Stimulated activated CD4-positive, alpha-beta T cell treated with anti-CD3 and anti-CD28 coated beads, Interleukin-2, amount 100 ng/mL, for 48 hours (primary cell): ENCODE measurements around the gene MRPL10.

Experiments
- DNase-seq, 2 donors: peaks; one replicate each; pipeline ENCODE4 v3.0.0-alpha.2; 2020

The MRPL10 gene

DNA sequence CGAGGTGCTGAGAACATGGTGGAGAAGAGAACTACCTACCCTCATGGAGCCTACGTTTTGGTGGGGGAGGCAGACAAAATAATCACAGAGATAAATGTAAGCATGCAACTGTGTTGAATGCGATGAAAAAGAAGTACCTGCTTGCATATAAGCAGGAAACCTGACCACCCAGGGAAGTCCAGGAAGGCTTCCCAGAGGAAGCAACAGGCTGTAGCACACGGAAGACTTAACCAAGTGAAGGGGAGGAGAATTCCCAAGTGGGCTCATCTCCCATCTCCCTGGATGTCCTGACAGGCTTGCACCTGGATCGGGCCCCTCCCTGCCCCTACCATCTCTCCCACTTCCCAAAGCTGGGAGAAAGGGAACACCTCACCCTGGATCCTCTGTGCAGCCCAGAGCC is 7.7 kb upstream of the MRPL10 start:
- no peak for DNase-seq

DNA sequence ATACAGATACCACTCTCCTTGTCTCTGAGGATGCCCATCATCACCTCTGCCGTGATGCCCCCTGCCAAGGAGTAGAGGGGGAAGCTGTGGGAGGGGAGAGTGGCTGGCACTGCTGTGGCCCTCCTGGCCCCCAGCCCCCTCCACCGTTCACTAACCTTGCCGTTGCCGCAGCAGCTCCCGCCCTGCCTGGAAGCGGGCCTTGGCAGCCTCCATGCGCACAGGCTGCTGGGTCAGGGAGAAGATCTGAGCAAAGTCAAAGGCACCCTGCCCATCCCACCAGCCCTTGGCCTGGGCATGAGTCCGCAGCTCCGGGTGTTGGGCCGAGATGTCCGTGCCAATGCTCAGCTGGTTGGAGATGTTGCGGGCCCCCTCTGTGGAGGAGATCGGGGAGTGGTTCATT is 7.3 kb upstream of the MRPL10 start:
- no peak for DNase-seq

DNA sequence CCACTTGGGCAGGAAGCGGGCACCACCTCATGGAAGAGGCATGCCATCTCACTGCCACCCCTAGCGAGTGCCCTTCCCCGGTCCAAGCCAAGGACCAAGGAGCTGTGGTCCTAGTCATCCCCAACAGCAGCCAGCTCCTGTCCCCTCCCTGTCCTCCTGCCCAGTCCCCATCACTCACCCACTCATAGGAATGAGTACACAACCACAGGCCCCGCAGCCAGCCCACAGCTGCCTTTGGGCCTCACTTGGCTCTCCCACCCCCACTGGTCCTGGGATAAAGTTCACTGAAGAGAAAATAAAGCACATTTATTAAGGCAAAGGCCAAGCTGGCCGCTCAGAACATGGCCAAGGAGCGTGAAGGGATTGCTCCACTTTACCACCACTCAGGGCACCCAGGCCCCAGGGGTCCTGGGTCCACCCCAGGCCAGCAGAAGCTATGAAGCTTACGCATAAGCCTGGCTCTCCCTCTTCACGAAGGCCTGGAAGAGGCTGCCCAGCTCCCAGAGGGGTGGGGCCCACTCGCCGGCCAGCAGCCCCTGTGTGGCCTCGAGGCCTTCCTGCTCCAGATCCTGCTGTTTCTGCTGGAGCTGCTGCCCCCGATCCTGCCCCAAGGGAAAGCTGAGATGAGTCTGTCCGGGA is 6.2 kb upstream of the MRPL10 start:
- DNase-seq: no peak

DNA sequence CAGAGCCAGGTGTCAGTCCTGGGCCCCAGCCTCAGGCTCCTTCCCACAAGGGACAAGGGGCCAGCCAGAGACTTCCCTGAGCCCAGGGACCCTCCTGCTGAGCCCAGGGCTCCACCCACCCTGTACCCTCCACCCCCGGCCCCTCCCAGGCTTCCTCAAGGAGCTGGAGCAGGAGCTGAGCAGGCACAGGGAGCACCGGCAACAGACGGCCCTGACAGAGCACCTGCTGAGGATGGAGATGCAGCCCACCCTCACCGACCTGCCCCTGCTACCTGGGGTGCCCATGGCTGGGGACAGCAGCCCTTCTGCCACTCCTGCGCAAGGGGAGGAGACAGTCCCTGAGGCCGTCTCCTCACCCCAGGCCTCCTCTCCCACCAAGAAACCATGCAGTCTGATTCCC is 5.3 kb upstream of the MRPL10 start:
- no peak for DNase-seq

DNA sequence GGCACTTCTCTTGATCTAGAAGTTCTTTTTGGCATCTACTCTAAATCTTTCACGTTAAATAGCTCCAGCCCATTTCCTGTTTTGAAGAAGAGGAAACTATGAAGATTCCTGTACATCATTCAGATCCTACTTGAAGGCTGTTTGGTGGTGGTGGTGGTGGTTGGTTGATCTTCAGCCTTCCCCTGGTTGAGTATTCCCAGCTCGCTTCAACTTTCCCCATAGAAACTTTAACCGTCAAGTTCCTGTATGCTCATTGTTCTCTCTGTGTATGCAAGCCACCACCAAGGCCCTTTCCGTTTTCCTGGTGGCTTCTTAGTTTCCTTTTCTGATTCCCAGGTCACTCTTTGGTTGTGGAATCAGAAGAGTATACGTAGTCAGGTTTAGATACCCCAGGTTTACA is 3.4 kb upstream of the MRPL10 start:
- DNase-seq: no peak

DNA sequence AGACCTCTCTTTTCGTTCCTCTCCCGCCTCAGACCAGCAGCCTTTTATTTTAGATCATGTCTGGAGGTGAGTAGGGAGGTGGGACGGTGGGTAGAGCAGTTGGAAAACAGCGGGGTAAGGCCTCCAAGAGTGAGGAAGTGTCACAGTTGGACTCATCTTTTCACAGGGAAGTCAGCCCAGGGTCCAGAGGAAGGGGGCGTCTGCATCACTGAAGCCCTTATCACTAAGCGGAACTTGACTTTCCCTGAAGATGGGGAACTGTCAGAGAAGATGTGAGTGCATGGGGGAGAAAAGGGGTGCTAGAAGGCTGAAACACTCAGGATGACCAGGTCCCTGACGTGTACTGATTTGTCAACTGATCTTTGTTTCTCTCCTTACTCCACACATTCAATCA is 590 bp upstream of the MRPL10 start:
- no peak for DNase-seq

DNA sequence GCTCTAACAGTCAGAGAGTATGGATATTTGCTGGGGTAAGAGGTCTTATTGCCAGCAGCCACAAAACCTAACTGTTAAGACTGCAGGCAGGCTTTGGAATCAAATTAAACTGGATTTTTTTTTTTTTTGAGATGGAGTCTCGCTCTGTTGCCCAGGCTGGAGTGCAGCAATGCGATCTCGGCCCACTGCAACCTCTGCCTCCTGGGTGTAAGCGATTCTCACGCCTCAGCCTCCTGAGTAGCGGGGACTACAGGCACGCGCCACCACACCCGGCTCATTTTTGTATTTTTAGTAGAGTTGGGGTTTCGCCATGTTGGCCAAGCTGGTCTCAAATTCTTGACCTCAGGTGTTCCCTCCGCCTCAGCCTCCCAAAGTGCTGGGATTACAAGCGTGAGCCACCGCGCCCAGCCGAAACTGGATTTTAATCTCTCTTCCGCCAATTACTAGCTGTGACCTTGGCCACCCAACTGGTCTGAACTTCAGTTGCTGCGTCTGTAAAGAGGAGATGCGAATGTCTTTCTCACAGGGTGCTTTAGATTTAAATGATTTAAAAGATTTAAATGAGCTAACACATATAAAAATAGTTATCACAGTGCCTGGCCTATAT is 842 bp downstream of the MRPL10 start:
- no peak for DNase-seq

DNA sequence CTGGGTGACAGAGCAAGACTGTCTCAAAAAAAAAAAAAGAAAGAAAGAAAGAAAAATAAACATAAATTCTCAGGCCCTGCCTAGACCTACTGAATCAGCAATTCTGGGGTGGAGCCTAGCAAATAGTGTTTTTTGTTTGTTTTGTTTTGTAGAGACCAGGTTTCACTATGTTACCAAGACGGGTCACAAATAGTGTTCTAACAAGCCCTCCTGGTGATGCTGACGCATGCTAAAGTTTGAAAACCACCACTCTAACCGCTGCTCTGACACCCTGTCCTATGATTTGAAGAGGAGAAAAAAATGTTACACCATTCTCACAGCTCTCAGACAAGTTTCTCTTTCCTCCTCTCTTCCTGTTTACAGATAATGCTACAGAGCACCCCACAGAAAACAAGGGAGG is 1.5 kb downstream of the MRPL10 start:
- no peak for DNase-seq

DNA sequence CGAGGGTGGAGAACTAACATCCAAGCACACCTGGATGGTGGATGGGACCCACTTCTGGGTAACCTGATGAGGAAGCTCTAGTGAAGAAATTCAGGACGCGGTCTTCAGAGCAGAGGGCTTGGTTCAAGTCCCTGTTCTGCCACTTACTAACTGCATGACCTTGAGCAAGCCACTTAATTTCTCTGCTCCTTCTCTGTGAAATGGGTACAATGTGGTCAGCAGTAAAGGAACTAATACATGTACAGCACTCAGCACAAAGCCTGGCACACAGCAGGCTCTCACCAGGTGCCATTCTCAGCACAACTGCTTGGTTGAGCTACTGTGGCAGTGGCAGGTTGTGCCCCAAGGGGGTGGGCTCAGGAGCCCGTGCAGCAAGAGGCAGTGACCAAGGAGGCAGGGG is 7.8 kb downstream of the MRPL10 start:
- DNase-seq: no peak

DNA sequence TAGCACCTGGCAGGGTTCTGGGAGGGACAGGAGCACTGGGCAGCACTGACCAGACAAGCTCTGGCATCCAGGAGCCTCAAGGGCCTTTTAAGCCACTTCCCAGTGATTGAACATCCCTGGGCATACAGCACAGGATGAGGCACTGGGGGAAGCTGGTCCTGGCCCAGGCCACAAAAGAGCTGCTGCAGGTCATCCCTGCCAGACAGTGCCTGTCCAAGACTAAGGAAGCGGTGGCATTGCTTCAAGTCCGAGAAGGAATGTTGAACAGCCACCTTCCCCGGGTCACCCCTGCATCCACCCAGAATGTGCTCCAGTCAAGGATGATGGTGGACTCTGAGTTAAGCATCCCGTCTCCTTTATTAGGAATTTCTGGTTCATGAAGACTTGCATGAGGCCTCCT is 8.6 kb downstream of the MRPL10 start:
- DNase-seq: no peak

DNA sequence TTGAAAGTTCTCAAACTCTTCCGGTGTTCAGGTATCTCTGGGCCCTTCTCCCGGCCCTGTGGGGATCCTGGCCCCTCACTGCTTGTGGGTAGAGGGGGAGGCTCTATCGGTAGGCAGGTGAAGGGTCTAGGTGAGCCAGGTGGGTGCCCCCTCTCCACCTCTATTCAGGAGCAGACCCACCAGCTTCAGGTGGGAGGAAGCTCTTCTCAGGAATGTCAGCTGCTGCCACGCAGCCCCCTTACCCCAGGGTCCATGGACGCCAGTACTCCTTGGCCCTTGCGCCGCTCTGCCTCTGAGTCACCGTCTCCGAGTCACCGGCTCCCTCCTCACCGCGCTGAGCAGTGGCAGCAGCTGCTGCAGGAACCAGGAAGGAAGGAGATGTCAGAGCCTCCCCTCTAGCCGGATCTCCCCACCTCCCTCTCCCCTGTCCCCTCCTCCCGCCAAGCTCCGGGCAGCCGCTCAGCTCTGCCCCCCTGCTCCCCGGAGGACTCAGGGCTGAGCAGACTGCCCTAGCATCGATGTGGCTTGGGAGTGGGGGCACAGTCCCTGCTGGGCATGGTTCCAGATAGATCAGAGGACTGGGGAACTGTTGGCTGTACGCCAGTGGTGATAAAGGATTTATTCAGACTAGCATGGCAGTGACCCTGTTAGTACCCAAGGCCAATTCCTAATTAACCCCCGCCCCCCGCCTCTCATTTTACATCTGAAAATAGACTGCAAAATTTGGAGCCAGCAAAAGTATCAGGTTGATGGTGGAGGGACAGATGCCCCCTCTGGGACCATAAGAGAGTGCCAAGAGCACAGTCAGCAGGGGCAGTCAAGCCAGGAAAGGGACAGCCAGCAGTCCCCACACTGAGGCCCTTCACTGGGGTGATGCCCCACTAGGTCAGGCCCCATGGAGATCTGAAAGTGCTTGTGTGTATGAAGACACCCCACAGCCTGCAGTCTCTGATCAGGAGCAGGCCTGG is 9.6 kb downstream of the MRPL10 start, which contains the start of gene OSBPL7:
Gene OSBPL7 (minus strand): TSS at position 371 of the 968 bp plus-strand sequence. CDS start 1,516 bp downstream, outside the sequence.
- DNase-seq: peak; percentile 57 to 61

DNA sequence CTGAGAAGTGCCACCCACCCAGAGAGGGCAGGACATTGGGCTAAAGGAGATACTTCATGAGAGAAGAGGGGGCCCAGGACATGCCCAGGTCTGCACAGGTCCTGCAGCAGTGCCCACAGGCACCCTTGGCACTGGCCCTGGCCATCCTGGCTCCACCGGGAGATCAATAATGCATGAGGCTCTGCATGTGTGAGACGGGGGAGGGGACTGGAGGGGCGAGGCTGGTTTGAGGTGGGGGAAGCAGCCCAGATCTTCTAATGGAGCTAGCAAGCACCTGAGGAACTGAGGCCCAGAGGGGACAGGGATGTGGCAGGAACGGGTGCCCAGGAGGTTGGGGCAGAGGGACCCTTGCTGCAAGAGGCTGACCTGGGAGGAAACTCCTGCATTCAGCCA is 10.3 kb downstream of the MRPL10 start:
- no peak for DNase-seq

DNA sequence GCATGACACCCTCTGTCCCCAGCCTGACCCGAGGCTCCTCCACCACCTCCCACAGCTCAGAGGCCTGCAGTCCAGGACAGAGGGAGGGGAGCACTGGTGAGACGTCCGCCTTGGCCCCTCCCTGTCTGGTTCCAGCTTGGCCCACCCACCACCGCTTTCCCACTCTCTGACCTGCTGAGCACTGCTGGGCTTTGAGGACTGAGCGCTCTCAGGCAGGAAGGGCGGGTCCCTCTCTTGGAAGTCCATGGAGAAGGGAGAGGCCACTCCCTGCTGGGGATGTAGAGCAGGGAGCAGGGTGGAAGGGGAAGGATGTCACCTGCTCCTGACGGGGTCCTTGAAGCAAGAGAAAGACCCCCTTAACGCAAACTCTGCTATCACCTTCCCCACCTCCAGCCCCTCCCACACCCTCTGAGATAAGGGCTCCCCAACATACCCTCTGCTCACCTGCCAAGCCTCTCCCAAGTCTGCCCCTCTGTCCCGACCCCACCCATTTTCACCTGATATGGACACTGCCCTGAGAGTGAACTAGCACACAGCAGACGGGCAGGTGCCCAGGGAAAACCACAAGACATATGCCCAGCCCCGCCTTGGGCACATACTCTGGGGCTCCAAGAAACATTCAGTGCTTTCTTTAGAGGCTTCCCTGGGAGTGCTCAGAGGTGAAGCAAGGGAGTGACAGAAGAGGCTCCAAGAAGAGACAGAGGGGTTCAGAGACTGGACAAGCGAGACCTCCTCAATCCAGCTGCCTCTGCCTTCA is 11.1 kb downstream of the MRPL10 start:
- DNase-seq: no peak

DNA sequence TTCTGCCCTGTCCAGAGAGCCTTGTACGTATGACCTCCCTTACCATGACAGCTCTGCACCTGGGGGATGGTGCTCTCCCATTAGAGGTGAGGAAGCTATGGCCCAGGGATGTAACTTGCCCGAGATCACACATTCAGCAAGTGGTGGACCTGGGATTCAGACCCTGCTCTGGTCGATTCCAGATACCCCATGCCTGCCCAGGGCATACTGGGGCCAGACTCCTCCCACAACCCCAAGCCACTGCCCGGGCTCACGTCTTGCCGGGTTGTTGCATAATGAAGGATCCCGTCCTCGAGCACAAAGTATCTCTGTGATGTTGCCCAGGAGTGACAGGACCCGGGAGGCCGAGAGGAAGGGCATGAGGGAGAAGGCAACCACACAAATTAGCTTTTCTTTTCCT is 11.9 kb downstream of the MRPL10 start:
- DNase-seq: no peak

DNA sequence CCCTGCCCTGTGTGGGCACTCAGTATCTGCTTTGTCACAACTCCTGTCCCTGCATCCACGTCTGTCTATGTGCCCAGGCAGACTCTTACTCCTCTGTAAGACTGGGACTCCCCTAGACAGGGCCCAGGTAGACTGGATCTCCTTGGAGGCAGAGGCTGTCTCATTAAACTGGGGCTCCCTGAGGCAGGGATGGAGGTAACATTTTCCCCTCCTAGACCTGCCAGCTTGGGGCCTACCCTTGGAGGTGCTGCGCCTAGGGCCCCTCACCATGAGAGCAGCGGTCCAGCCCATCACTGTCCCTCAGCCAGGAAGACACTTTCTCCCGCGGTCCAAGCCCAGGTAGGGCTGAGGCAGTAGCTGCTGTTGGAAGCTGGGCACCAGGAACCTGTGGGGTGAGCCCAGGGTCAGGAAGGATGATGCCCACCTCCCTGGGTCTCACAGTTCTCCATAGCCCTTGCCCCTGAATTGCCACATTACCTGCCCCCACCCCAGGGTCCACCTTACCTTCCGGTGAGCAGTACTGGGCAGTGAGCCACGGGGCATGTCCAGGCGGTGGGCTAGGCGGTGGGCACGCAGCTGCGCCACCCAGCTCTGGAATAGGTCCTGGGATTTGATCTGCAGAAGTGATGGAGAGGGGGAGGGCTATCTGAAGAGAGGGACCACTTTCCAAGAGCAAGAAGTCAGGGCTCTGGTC is 13.2 kb downstream of the MRPL10 start:
- no peak for DNase-seq

DNA sequence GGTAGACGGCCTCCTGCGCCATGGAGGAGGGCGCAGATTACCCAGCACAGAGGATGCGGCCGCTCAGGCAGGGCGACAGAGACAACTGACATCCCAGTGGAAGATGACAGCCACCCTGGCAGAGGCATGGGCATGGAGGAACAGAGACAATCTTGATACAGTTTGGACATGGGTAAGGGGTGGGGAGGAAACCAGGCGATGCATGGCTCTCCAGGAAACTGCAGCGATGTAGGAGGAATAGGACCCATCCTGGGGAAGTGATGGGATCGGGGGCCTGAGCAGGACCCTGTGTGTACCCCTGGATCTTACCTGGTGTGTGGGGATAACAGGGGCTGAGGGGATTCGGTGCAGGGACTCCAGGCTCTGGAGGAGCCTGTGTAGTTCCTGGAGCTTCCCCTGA is 14.4 kb downstream of the MRPL10 start:
- no peak for DNase-seq

DNA sequence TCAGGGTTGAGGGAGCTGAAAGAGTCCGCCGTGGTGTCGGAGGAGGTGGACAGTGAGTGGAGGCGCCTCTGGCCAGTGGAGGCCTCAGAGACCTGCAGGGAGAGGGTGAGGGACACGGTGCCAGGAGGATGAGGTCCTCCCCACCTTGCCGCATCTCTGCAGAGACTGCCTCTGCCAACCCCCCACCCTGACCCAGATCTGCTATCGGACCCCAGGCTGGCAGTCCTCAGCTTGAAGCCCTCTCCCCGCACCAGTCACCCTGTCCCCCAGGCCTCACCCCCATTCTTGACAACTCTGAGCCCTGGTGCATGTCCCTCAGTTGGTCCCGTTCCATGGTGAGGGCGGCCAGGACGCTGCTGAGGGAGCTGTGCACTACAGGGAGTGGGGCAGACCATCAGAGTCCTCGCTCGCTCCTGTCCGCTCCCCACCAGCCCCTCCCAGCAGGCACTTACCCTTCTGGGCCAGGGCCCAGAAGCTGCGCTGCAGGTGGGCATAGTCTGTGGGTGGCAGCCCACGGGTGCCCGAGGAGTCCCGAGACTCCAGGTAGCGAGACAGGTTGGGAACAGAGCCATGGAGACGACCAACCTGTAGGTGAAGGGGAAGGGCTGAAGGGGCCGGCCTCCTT is 15.1 kb downstream of the MRPL10 start:
- DNase-seq: no peak

DNA sequence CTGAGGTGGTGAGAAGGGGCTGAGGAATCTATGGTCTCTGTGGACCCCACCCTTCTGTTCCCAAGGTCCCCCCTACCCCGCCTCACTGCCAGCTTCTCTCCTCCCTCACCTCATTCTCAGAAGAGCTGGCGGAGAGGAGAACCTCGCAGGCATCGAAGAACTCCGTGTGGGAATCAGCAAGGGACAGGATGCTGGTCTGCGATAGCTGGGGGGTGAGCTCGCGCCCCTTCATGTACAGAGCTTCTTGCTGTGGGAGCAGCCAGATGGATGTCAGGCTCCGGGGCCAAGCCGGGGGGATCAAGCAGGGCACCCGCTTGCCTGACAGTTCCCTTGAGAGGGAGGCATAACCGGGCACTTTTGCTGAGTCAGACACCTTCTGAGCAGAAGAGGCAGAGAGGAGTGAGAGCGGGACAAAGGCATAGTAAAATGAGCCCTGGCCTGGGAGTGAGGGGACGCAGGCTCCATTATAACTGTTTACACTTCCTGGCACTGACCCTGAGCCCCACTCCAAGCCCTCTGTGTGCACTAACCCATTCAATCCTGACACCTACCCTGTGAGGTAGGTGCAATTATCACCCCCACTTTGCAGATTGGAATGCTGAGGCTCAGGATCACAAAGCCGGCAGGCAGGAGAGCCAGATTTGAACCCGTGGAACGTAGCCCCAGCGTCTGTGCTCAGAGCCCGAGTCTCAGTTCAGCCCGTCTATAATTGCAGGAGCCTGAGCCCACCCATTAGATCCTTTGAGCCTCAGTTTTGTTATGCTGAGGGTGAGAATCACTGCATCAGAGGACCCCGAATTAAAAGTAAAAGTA is 16.0 kb downstream of the MRPL10 start:
- no peak for DNase-seq

DNA sequence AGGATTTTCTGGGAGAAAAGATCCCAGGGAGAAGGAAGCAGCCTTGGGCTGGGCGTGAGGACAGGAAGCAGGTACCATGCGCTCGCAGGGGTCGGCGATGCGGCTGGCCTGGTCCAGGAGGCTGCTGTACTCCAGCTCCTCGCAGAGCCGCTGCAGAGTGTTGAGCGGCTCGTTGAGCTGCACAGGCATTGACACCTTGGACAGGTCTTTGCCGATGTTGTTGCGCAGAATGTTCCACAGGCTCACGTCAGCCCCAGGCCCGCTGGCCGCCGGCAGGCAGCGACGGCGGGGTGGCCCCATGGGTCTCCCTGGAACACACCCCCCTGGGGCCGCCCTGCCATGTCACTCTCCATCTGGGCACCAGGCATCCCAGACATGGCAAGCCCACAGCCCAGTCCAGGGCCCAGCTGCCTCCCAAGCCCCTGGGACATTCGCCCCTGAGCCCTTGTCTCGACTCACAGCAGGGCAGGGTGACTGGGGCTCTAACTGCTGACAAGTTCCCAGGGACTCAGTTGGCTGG is 17.8 kb downstream of the MRPL10 start:
- DNase-seq: no peak

DNA sequence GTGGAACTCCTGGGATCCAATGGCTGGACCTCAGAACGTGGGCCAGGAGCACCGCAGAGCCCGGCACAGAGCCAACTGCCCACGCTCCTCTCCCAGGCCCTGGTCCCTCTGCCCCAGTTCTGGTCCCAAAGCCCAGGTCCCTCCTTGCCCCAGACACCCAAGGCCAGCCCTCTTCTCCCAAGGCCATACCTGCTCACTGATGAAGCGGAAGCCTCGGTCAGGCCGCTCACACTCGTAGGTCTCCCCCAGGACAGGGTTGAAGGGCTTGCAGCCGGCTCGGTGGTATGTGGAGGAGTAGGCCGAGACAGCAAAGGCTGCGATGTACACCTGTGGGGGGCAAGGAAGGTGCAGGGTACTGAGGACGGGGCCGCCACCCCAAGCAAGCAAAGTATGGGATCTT is 18.3 kb downstream of the MRPL10 start:
- DNase-seq: no peak
